ENCODE data around the gene CLTB. TPM values are rescaled to one million over a fixed set of nuclear protein-coding genes. Genes with fewer than 3 reads are reported as not detected.
A peak's percentile ranks its signal among the peaks of the same experiment; 100 is the strongest.

The CLTB gene
- total and polyA plus RNA-seq, 10 of the 15 experiments (the other 5 are each of a cell fraction or from before 2014, with no cell fraction given), result 1.6 to 52.8 (median 36.9) TPM

DNA sequence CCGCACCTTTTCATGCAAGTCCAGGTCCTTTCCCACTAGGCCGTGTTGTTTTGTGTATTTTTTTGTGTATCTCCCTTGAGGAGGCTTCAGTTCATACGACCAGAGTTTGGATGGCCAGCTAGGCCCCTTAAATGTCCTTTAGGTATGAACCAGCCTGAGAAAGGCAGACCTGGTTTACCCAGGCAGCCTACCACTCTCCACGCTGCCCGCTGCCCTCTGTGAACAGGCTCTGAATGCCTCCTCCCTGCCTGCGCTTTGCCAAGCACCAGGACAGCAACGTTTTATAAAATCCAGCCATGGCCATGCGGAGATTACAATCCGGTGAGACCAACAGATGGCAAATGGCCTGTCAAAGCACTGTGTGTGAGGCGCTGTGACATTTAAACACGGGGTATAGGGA is 626 bp upstream of the CLTB start:
- peak overlapping the region; percentile 79 for H2AFZ ChIP-seq (ENCODE audit: control insufficient read depth, low read depth, low read length)
- H3K79me2 ChIP-seq (ENCODE audit: control insufficient read depth, insufficient read depth, low read length), result peaks cover 5% of the 10 kb centered on the region
- in situ Hi-C loops (cut with MboI) (no loop called here), intact Hi-C loops (cut with micrococcal nuclease; ENCODE audit: unreplicated experiment) (loop anchor here (1.0 to 10.0 kb wide), 4 partner anchors 31 to 682 kb away; partner anchors contain the start of genes FAF2, RNF44 and TSPAN17)
- ChIA-PET RAD21 (ENCODE audit: unreplicated experiment) (interaction anchor here (0.5 to 2.2 kb wide), 9 partner anchors 12 to 687 kb away, joined by 3 to 17 read pairs (median 4); partner anchors contain the start of genes FAF2 and RNF44), SMC1A (ENCODE audit: uncharacterized antibody, unreplicated experiment) (interaction anchor here (0.9 to 2.2 kb wide), 5 partner anchors 37 to 153 kb away, joined by 3 to 9 read pairs (median 6); partner anchors contain the start of gene RNF44), POLR2A (interaction anchor here (1.1 to 2.0 kb wide), 2 partner anchors 118 to 124 kb away, joined by 4 to 9 read pairs; no protein-coding TSS in a partner anchor), CTCF (interaction anchor here (0.7 to 3.4 kb wide), 18 partner anchors 9 to 244 kb away, joined by 3 to 18 read pairs (median 5); partner anchors contain the start of genes FAF2 and KIAA1191)
- H3K9me3 ChIP-seq (replicated peaks; ENCODE audit: control insufficient read depth, insufficient read depth, low read length), result no peaks in the 10 kb centered on the region
- no peaks in the 10 kb centered on the region for H3K36me3 ChIP-seq (ENCODE audit: control insufficient read depth in 2 of 2, insufficient read depth in 2 of 2, low read length in 1 of 2)
- FAIRE-seq (no peak), DNase-seq (ENCODE audit: low read depth, low spot score) (no peak), ATAC-seq (no peak)
- H4K20me1 ChIP-seq (ENCODE audit: control insufficient read depth, insufficient read depth), result no peaks in the 10 kb centered on the region
- H3K9ac ChIP-seq (ENCODE audit: control insufficient read depth, insufficient read depth, low read length), result no peak overlapping the region
- peak overlapping the region; percentile 30; the same call in 1 of the 2 replicates for H3K4me3 ChIP-seq
- BruUV-seq (replicated peaks), result no TSS peak
- peak overlapping the region; percentile 66 for H3K4me2 ChIP-seq (ENCODE audit: control insufficient read depth, insufficient read depth)
- no peak for TF ChIP-seq EP300 (IDR thresholded peaks at IDR 0.05; ENCODE audit: borderline replicate concordance in 1 of 2, control insufficient read depth in 1 of 2, low read depth in 2 of 2, low read length in 2 of 2)
- no peak for TF ChIP-seq BACH1 (IDR thresholded peaks at IDR 0.05; ENCODE audit: borderline replicate concordance)
- TF ChIP-seq KAT2A (conservative IDR thresholded peaks at IDR 0.05; ENCODE audit: control insufficient read depth, low read depth, low read length), result no peak
- TF ChIP-seq SUPT20H (IDR thresholded peaks at IDR 0.05; ENCODE audit: borderline replicate concordance, control insufficient read depth, low read depth, low read length), result no peak
- TF ChIP-seq WRNIP1 (IDR thresholded peaks at IDR 0.05; ENCODE audit: borderline replicate concordance, low read depth, low read length), result no peak
- TF ChIP-seq POLR2A (IDR thresholded peaks at IDR 0.05; ENCODE audit: low read depth, low read length), result no peak
- no peaks in the 10 kb centered on the region for H3K27me3 ChIP-seq (replicated peaks in 1 of 2; ENCODE audit: control insufficient read depth in 2 of 2, insufficient read depth in 2 of 2, low read length in 1 of 2)
- 50% methylated on average over 11 of the region's 11 CpGs for WGBS (ENCODE audit: insufficient coverage, insufficient replicate concordance, low lambda C conversion rate, missing lambda C conversion rate)
- no peak overlapping the region for H3K27ac ChIP-seq (ENCODE audit: control insufficient read depth, insufficient read depth)
- H3K4me1 ChIP-seq (ENCODE audit: control insufficient read depth, insufficient read depth, low read length), result peaks cover 19% of the 10 kb centered on the region

Data from GM12878 (cell line).